ENCODE data around the gene ST6GALNAC3.

DNA sequence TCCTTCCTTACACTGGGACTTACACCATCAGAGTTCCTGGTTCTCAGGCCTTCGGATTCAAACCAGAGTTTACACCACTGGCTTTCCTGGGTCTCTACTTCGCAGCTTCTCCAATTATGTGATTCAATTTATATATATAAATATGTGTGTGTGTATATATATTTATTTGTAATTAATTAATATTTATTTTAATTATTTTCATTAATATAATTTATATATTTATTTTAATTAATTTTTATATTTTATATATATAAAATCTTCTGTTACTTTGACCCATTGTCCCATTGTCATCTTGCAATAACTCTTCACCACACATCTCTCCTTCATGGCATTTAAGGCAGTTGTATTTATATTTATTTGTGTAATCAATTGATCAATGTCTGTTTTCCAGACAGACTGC, 28.4 kb upstream of the ST6GALNAC3 start:
- TF ChIP-seq EZH2 (IDR thresholded peaks at IDR 0.05), result no peak
- TF ChIP-seq, protein P1, sequence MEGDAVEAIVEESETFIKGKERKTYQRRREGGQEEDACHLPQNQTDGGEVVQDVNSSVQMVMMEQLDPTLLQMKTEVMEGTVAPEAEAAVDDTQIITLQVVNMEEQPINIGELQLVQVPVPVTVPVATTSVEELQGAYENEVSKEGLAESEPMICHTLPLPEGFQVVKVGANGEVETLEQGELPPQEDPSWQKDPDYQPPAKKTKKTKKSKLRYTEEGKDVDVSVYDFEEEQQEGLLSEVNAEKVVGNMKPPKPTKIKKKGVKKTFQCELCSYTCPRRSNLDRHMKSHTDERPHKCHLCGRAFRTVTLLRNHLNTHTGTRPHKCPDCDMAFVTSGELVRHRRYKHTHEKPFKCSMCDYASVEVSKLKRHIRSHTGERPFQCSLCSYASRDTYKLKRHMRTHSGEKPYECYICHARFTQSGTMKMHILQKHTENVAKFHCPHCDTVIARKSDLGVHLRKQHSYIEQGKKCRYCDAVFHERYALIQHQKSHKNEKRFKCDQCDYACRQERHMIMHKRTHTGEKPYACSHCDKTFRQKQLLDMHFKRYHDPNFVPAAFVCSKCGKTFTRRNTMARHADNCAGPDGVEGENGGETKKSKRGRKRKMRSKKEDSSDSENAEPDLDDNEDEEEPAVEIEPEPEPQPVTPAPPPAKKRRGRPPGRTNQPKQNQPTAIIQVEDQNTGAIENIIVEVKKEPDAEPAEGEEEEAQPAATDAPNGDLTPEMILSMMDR (IDR thresholded peaks at IDR 0.05), result no peak
- no peak for TF ChIP-seq EZH2phosphoT487 (IDR thresholded peaks at IDR 0.05)
